Right atrium auricular region (tissue), 2 donors: Measurements from ENCODE around the gene ZBTB7C. TPM values are rescaled to one million over a fixed set of nuclear protein-coding genes. Genes with fewer than 3 reads are reported as not detected.
A peak's percentile ranks its signal among the peaks of the same experiment; 100 is the strongest.

Experiments used
- DNase-seq: peaks from one replicate; pipeline ENCODE4 v3.0.0-alpha.2; 2019; ENCODE audit warnings: low spot score
- H3K27ac ChIP-seq, 2 donors: fragments of 200-600 bp; sonication (generic); 1 replicate in 1 of 2; 2 replicates in 1 of 2; pipeline ENCODE4 v1.5.1; 2016 to 2019
- H3K27me3 ChIP-seq, 2 donors: fragments of 200-600 bp; sonication (generic); one replicate each; pipeline versions ENCODE4 v1.5.1 to v1.6.0; 2017 to 2019
- H3K36me3 ChIP-seq: fragments of 200-600 bp; sonication (generic); one replicate; pipeline ENCODE4 v1.5.1; 2016
- H3K4me1 ChIP-seq, 2 donors: fragments of 200-600 bp; sonication (generic); one replicate each; pipeline versions ENCODE4 v1.5.1 to v1.6.0; 2017 to 2019
- H3K4me3 ChIP-seq, 2 donors: fragments of 200-600 bp; sonication (generic); 1 replicate in 1 of 2; 2 replicates in 1 of 2; pipeline ENCODE4 v1.5.1; 2017 to 2019; ENCODE audit warnings: mild to moderate bottlenecking in 1 of 2, moderate library complexity in 1 of 2
- H3K9me3 ChIP-seq, 2 donors: fragments of 200-600 bp; sonication (generic); one replicate each; pipeline ENCODE4 v1.5.1; 2019
- CTCF ChIP-seq, 2 donors: fragments of 200-600 bp; sonication (generic); IDR thresholded peaks; one replicate each; pipeline ENCODE4 v1.5.1; 2019; ENCODE audit warnings: antibody characterized with exemption in 2 of 2
- total RNA-seq, 2 donors: library from RNA; depleted of rRNA; stranded (reverse); fragments of >200 nt; gene quantifications; one replicate each; pipeline ENCODE4 v1.1.0, GENCODE V29; 2016

ZBTB7C gene
- total RNA-seq, 2 donors from 2014 or later: 1.8 to 7.7 TPM

GRCh38 chr18:48216639-48217257, 192.4 kb downstream of the ZBTB7C start:
- TF ChIP-seq CTCF (IDR thresholded peaks at IDR 0.05): no peak

GRCh38 chr18:48215876-48216638, 193.1 kb downstream of the ZBTB7C start:
- H3K27ac ChIP-seq: peak overlapping the region in 1 of 2 donors; percentile 44
- no peaks in the 10 kb centered on the region for H3K27me3 ChIP-seq

More at GRCh38 chr18:48216639-48217257, 192.4 kb downstream of the ZBTB7C start:
- H3K9me3 ChIP-seq: no peaks in the 10 kb centered on the region
- no peaks in the 10 kb centered on the region for H3K36me3 ChIP-seq
- H3K4me3 ChIP-seq: no peak overlapping the region
- H3K27ac ChIP-seq: peak overlapping the region in 1 of 2 donors; percentile 44
- peaks cover 0 to 18% of the 10 kb centered on the region in 2 donors for H3K4me1 ChIP-seq
- DNase-seq: no peak
- H3K27me3 ChIP-seq: no peaks in the 10 kb centered on the region

GRCh38 chr18:48213791-48214190, 195.4 kb downstream of the ZBTB7C start:
- no peak for TF ChIP-seq CTCF (IDR thresholded peaks at IDR 0.05)
- Histone ChIP-seq H3K27me3 (no peaks in the 10 kb centered on the region), H3K9me3 (no peaks in the 10 kb centered on the region), H3K36me3 (no peaks in the 10 kb centered on the region), H3K4me1 (peaks cover 0 to 18% of the 10 kb centered on the region in 2 donors), H3K27ac (no peak overlapping the region), H3K4me3 (no peak overlapping the region)
- DNase-seq: no peak

More at GRCh38 chr18:48215876-48216638, 193.1 kb downstream of the ZBTB7C start:
- peaks cover 0 to 18% of the 10 kb centered on the region in 2 donors for H3K4me1 ChIP-seq
- no peak for DNase-seq
- TF ChIP-seq CTCF (IDR thresholded peaks at IDR 0.05): no peak
- H3K36me3 ChIP-seq: no peaks in the 10 kb centered on the region
- no peaks in the 10 kb centered on the region for H3K9me3 ChIP-seq
- no peak overlapping the region for H3K4me3 ChIP-seq

GRCh38 chr18:48208432-48209140, 200.6 kb downstream of the ZBTB7C start:
- TF ChIP-seq CTCF (IDR thresholded peaks at IDR 0.05): no peak
- no peaks in the 10 kb centered on the region for H3K4me1 ChIP-seq
- no peaks in the 10 kb centered on the region for H3K36me3 ChIP-seq
- H3K27ac ChIP-seq: no peak overlapping the region
- no peak overlapping the region for H3K4me3 ChIP-seq
- no peak for DNase-seq
- no peaks in the 10 kb centered on the region for H3K9me3 ChIP-seq
- H3K27me3 ChIP-seq: no peaks in the 10 kb centered on the region

- Histone ChIP-seq H3K27me3 (no peaks in the 10 kb centered on the region), H3K9me3 (no peaks in the 10 kb centered on the region), H3K4me1 (no peaks in the 10 kb centered on the region), H3K4me3 (no peak overlapping the region), H3K36me3 (no peaks in the 10 kb centered on the region), H3K27ac (no peak overlapping the region)
- TF ChIP-seq CTCF (IDR thresholded peaks at IDR 0.05): no peak
- no peak for DNase-seq
Observed at GRCh38 chr18:48207733-48208132, 201.4 kb downstream of the ZBTB7C start.
